Measurements from ENCODE around the gene AK1.

- TF ChIP-seq RXRA (IDR thresholded peaks at IDR 0.05; ENCODE audit: insufficient read depth, low read depth, low read length) (no peak), JUN (IDR thresholded peaks at IDR 0.05; ENCODE audit: low read depth, low read length) (no peak), POLR2A (IDR thresholded peaks at IDR 0.05; ENCODE audit: control extremely low read depth in 1 of 2, low read depth in 2 of 2, low read length in 2 of 2) (no peak)
Measured at GRCh38 chr9:127905004-127905728, 27.7 kb upstream of the AK1 start.

All from H1 (cell line).